ENCODE data around the gene SPANXC.
"Not testable (repeated sequence)": the region's sequence is repeated elsewhere in the genome, so short reads cannot be mapped to it uniquely, and the experiment has no call there.

The SPANXC gene, protein sequence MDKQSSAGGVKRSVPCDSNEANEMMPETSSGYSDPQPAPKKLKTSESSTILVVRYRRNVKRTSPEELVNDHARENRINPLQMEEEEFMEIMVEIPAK

GRCh38 chrX:141242417-141242816 is at the start of gene SPANXC:
Gene SPANXC (minus strand): TSS chrX:141242517. CDS start chrX:141242457, 60 bp downstream.
- in situ Hi-C loops (cut with HindIII; ENCODE audit: low sequenced_read_pairs); H3K4me3 ChIP-seq (ENCODE audit: low read depth, low read length); DNase-seq (ENCODE audit: low read depth, low spot score): not testable (repeated sequence)

GRCh38 chrX:141279476-141279875 is 37.2 kb upstream of the SPANXC start:
- H3K4me3 ChIP-seq (ENCODE audit: low read depth, low read length): no peak overlapping the region
- DNase-seq (ENCODE audit: low read depth, low spot score): no peak
- in situ Hi-C loops (cut with HindIII; ENCODE audit: low sequenced_read_pairs): no loop called here
- no peak for TF ChIP-seq CTCF (IDR thresholded peaks at IDR 0.05; ENCODE audit: low read depth, low read length)

- peak; percentile 7 for DNase-seq (ENCODE audit: low read depth, low spot score)
- no peak overlapping the region for H3K4me3 ChIP-seq (ENCODE audit: low read depth, low read length)
- in situ Hi-C loops (cut with HindIII; ENCODE audit: low sequenced_read_pairs): no loop called here
- peak; percentile 63 for TF ChIP-seq CTCF (IDR thresholded peaks at IDR 0.05; ENCODE audit: low read depth, low read length)
These were observed 36.0 kb upstream of the SPANXC start for GRCh38 chrX:141278306-141278705.

GRCh38 chrX:141258080-141258479 is 15.8 kb upstream of the SPANXC start:
- in situ Hi-C loops (cut with HindIII; ENCODE audit: low sequenced_read_pairs): no loop called here
- H3K4me3 ChIP-seq (ENCODE audit: low read depth, low read length): no peak overlapping the region
- no peak for DNase-seq (ENCODE audit: low read depth, low spot score)
- TF ChIP-seq CTCF (IDR thresholded peaks at IDR 0.05; ENCODE audit: low read depth, low read length): no peak

- in situ Hi-C loops (cut with HindIII; ENCODE audit: low sequenced_read_pairs): no loop called here
- no peak overlapping the region for H3K4me3 ChIP-seq (ENCODE audit: low read depth, low read length)
- DNase-seq (ENCODE audit: low read depth, low spot score): peak; percentile 8
- no peak for TF ChIP-seq CTCF (IDR thresholded peaks at IDR 0.05; ENCODE audit: low read depth, low read length)
These were observed 20.7 kb downstream of the SPANXC start for GRCh38 chrX:141221611-141222010.

GRCh38 chrX:141220342-141221008 is 21.8 kb downstream of the SPANXC start:
- DNase-seq (ENCODE audit: low read depth, low spot score): peak; percentile 81
- TF ChIP-seq CTCF (IDR thresholded peaks at IDR 0.05; ENCODE audit: low read depth, low read length): no peak
- H3K4me3 ChIP-seq (ENCODE audit: low read depth, low read length): no peak overlapping the region
- in situ Hi-C loops (cut with HindIII; ENCODE audit: low sequenced_read_pairs): no loop called here

DNA sequence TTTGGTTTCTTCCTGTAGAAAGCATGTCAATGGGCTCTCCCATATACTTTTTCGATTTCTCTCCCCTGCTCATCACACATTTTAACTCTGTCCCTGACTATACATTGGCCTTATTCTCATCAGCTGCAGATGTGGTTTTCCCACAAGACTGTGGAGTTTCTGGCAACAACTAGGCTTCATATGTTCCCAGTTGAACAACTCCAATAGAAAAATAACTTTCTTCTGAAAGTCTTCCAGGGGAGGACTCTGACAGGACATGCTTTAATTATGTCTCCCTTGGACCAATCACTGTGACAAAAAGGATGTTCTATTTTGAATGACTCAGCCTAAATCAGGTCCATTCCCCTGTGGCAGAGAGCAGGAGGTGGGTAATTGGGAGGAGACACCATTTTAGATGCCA is 28.1 kb downstream of the SPANXC start:
- no peak overlapping the region for H3K4me3 ChIP-seq (ENCODE audit: low read depth, low read length)
- TF ChIP-seq CTCF (IDR thresholded peaks at IDR 0.05; ENCODE audit: low read depth, low read length): no peak
- peak; percentile 6 for DNase-seq (ENCODE audit: low read depth, low spot score)
- in situ Hi-C loops (cut with HindIII; ENCODE audit: low sequenced_read_pairs): no loop called here
